SH-SY5Y (cell line): ENCODE measurements around the gene SRPX.

ENCODE experiments used
- GATA2 ChIP-seq: IDR thresholded peaks from 2 replicates; pipeline ENCODE4 v1.6.1; 2011; ENCODE audit warnings: mild to moderate bottlenecking, low read depth, low read length
- GATA3 ChIP-seq: IDR thresholded peaks from 2 replicates; pipeline ENCODE4 v1.6.1; 2011; ENCODE audit warnings: low read depth, mild to moderate bottlenecking, low read length, moderate library complexity

DNA sequence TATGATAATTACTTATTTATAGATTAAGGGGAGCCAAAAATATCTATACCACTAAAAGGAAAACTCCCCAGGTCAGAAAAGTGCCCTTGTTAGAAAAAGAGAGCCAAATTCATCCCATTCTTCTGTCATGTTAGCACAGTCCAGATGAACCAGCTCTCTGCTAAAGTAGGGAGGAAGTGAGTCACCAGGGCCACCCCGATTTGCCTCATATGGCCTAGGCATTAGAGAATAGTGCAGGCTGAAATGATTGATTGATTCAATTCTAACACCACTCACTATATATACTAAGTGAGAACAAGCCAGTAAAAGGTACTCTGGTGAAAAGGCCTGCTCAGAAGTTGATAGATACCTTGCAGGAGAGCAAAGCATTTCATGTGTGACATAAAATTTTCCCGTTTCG lies 94.5 kb downstream of the SRPX start:
- TF ChIP-seq GATA2 (no peak), GATA3 (no peak)
